GM18505 (cell line): Measurements from ENCODE around the gene MADCAM1.
A peak's percentile ranks its signal among the peaks of the same experiment; 100 is the strongest.

Experiments
- ATAC-seq: cut with Tn5 transposase; IDR thresholded peaks from one replicate; pipeline ENCODE4 v1.9.1; 2021; ENCODE audit not compliant: unreplicated experiment
- POLR2A ChIP-seq: IDR thresholded peaks from 4 replicates; pipeline ENCODE4 v1.6.1; 2011; ENCODE audit warnings: borderline replicate concordance; ENCODE audit not compliant: insufficient read depth, insufficient read length; ENCODE audit errors: extremely low read depth

The MADCAM1 gene

GRCh38 chr19:488505-489417 is 7.5 kb upstream of the MADCAM1 start:
- peak; percentile 73 for ATAC-seq
- TF ChIP-seq POLR2A = peak; percentile 86

DNA sequence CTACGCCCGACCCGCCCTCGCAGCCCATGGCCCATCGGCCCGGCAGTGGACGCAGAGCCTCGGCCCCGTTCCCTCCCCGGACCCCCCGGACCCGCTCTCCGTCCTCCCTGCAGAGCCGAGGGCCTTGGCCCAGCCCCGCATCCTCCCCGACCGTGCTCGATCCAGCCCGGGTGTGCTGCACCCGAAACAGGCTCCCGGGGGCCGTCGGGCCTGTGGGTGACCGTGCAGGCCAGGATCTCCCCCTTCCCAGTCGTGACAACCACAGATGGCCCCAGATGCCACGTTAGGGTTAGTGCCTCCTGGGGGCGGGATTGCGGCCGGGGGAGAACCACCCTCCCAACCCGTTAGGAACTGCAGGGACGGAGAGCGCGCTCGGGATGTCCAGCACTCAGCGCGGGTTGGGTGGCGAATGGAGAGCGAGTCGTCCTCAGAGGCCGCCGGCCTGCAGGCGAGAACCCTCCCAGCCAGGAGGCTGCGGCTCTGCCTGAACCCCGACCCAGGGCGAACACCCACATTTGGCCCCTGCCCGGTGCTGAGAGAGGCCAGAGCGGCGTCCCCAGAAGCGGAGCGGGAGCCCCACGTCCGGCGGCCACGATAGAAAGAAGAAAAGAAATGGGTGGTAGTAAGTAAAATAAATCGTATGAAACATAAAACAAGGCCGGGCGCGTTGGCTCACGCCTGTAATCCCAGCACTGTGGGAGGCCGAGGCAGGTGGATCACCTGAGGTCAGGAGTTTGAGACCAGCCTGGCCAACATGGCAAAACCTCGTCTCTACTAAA is 6.7 kb upstream of the MADCAM1 start:
- no peak for TF ChIP-seq POLR2A
- ATAC-seq = peak; percentile 9

DNA sequence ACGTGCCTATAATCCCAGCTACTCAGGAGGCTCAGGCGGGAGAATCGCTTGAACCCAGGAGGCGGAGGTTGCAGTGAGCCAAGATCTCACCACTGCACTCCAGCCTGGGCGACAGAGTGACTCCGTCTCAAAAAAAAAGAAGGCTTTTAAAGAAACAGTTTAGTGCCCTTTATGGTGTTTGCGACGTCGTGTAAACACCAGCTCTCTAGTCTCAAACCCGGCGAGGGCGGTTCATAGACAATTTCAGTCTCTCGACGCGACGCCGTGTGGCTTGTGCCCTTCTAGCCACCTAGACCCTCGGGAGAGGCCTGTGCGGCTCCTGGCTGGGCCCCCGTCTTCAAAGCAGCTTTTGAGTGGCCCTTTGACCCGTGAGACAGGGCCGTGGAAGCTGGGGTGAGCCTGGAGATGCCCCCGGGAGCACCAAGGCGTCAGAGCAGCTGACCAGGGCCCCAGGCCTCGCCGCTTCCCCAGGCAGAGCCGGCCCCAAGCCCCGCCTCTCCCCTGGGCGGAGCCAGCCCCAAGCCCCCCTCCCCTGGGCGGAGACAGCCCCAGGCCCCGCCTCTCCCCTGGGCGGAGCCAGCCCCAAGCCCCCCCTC is 5.0 kb upstream of the MADCAM1 start:
- no peak for ATAC-seq
- no peak for TF ChIP-seq POLR2A

DNA sequence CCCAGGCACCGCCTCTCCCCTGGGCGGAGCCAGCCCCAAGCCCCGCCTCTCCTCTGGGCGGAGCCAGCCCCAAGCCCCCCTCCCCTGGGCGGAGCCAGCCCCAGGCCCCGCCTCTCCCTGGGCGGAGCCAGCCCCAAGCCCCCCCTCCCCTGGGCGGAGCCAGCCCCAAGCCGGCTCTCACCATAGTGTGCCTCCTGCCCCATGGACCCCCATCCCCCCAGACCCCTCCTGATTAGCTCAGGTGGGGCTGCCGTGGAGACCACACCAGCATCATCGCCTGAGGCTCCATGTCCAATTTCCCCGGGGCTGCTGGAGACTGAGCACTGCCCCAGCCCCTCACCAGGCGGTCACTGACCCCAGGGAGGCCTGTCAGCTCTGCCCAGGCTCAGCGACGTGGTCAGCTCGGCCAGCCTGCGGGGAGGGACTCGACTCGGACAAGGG is 4.2 kb upstream of the MADCAM1 start:
- ATAC-seq = no peak

DNA sequence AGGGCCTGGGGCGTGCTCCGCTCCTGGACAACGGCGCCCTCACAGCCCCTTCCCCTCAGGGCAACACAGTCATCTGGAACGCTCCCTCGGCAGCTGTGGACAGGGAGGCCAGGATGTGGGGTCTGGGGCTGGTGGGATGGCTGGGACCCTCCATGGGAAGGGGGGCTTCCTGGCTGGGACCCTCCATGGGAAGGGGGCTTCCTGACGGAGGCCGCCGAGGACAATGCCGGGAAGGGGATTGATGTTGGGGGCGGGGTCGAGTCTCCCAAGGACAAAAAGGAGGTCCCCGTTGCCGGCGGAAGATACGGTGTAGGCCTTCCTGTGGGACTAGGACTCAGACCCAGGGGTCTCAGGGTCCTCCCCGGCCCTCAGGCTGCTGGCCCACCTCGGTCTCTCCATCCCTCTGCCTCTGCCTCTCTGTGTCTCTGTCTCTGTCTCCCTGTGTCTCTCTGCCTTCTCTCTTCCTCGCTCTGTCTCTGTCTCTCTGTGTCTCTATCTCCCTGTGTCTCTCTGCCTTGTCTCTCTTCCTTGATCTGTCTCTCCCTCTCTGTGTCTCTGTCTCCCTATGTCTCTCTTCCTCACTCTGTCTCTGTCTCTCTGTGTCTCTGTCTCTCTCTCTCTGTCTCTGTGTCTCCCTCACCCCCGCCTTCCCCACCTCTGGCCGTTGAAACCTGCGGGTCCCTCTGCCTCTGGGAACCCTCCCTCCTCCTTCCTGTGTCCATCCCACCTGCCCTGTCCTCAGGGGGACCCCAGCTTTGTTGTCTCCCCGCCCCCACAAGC is 2.7 kb upstream of the MADCAM1 start:
- TF ChIP-seq POLR2A = no peak
- no peak for ATAC-seq

More for the DNA sequence above, 4.2 kb upstream of the MADCAM1 start:
- TF ChIP-seq POLR2A = no peak

- no peak for TF ChIP-seq POLR2A
- no peak for ATAC-seq
Measured at GRCh38 chr19:494171-495080, 1.9 kb upstream of the MADCAM1 start.

DNA sequence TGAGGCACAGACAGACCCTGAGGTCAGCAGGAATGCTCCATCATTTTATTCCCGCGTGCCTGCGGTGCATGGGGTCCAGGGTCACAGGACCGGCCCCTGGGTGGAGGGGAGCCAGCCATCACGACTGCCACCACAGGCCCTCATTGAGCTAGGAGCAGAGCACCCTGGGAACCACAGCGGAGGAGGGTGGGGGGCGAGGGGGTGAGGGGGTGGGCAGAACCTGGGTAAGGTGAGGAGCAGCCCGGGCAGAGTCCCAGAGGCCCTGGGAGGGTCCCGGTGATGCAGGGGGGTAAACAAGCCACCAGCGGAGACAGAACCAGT is 1.2 kb upstream of the MADCAM1 start:
- TF ChIP-seq POLR2A = no peak
- ATAC-seq = no peak

GRCh38 chr19:495402-496111 is 729 bp upstream of the MADCAM1 start:
- no peak for ATAC-seq
- TF ChIP-seq POLR2A = no peak

- ATAC-seq = no peak
- no peak for TF ChIP-seq POLR2A
Measured at GRCh38 chr19:496986-497385, 700 bp downstream of the MADCAM1 start.

DNA sequence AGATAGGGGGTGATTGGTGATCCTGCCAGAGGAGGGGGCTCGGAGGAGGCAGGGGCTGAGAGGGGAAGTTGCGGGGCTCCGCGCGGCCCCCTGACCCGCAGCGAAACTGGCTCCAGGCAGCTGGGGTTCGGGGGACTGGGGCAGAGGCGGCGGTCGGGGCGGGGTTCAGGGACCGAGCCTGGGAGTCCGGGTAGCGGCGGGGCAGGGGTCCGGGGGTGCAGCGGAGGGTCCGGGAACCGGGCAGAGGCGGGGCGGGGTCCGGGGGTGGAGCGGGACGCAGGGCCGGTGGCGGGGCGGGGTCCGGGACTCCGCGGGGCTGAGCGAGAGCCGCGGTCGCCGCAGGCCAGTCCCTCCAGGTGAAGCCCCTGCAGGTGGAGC is 1.2 kb downstream of the MADCAM1 start:
- no peak for TF ChIP-seq POLR2A
- no peak for ATAC-seq

GRCh38 chr19:497869-498510 is 1.7 kb downstream of the MADCAM1 start:
- no peak for ATAC-seq
- no peak for TF ChIP-seq POLR2A
